Chondrocyte (in vitro differentiated cells): ENCODE measurements around the gene SENP1. TPM values are rescaled to one million over a fixed set of nuclear protein-coding genes. Genes with fewer than 3 reads are reported as not detected.

Experiments
- DNase-seq: peaks from one replicate; pipeline ENCODE4 v3.0.0; 2021; ENCODE audit warnings: mixed read lengths, low spot score
- H3K27ac Mint-ChIP-seq: one replicate; pipeline ENCODE4 v1.8.0; 2021; ENCODE audit warnings: mild to moderate bottlenecking, moderate library complexity, mixed read lengths; ENCODE audit not compliant: unreplicated experiment
- H3K27me3 Mint-ChIP-seq: 2 replicates; pipeline ENCODE4 v1.8.0; 2021; ENCODE audit warnings: low read depth, mixed read lengths
- H3K36me3 Mint-ChIP-seq: 2 replicates; pipeline ENCODE4 v1.8.0; 2021; ENCODE audit warnings: low read depth, mixed read lengths
- H3K4me1 Mint-ChIP-seq: 2 replicates; pipeline ENCODE4 v1.8.0; 2021; ENCODE audit warnings: low read depth, mild to moderate bottlenecking, mixed read lengths
- H3K4me3 Mint-ChIP-seq: one replicate; pipeline ENCODE4 v1.8.0; 2021; ENCODE audit warnings: mild to moderate bottlenecking, moderate library complexity, mixed read lengths; ENCODE audit not compliant: unreplicated experiment
- H3K9me3 Mint-ChIP-seq: 2 replicates; pipeline ENCODE4 v1.8.0; 2021; ENCODE audit warnings: low read depth, mixed read lengths
- CTCF ChIP-seq: fragments of 200-600 bp; sonication (generic); IDR thresholded peaks from 2 replicates; pipeline ENCODE4 v1.5.0; 2021; ENCODE audit warnings: antibody characterized with exemption, mild to moderate bottlenecking, moderate library complexity
- total RNA-seq: library from RNA; stranded (reverse); gene quantifications from 3 replicates; pipeline ENCODE4 v1.2.1, GENCODE V29; 2021

SENP1 gene
- total RNA-seq, 1 donor from 2014 or later, result 19.7 TPM

GRCh38 chr12:48023386-48023785 is 82.5 kb downstream of the SENP1 start:
- peaks cover 6% of the 10 kb centered on the region for H3K4me1 Mint-ChIP-seq
- no peak for DNase-seq
- no peak overlapping the region for H3K27ac Mint-ChIP-seq
- no peak for TF ChIP-seq CTCF
- no peaks in the 10 kb centered on the region for H3K9me3 Mint-ChIP-seq
- no peak overlapping the region for H3K4me3 Mint-ChIP-seq
- H3K27me3 Mint-ChIP-seq, result peaks cover 33% of the 10 kb centered on the region
- H3K36me3 Mint-ChIP-seq, result no peaks in the 10 kb centered on the region

GRCh38 chr12:48022676-48023385 is 83.0 kb downstream of the SENP1 start:
- Mint-ChIP-seq H3K27me3 (peaks cover 35% of the 10 kb centered on the region), H3K27ac (no peak overlapping the region), H3K9me3 (no peaks in the 10 kb centered on the region), H3K4me3 (no peak overlapping the region), H3K36me3 (no peaks in the 10 kb centered on the region), H3K4me1 (peaks cover 4% of the 10 kb centered on the region)
- no peak for TF ChIP-seq CTCF
- DNase-seq, result no peak

- Mint-ChIP-seq H3K9me3 (no peaks in the 10 kb centered on the region), H3K4me1 (no peaks in the 10 kb centered on the region), H3K27ac (no peak overlapping the region), H3K27me3 (peaks cover 35% of the 10 kb centered on the region), H3K4me3 (no peak overlapping the region), H3K36me3 (no peaks in the 10 kb centered on the region)
- no peak for TF ChIP-seq CTCF
- no peak for DNase-seq
These were observed 83.7 kb downstream of the SENP1 start for GRCh38 chr12:48022180-48022521.

GRCh38 chr12:48021485-48022179 is 84.2 kb downstream of the SENP1 start:
- peaks cover 36% of the 10 kb centered on the region for H3K27me3 Mint-ChIP-seq

More at GRCh38 chr12:48021485-48022179, 84.2 kb downstream of the SENP1 start:
- TF ChIP-seq CTCF, result no peak
- H3K36me3 Mint-ChIP-seq, result no peaks in the 10 kb centered on the region
- H3K4me3 Mint-ChIP-seq, result no peak overlapping the region
- H3K9me3 Mint-ChIP-seq, result no peaks in the 10 kb centered on the region
- no peak overlapping the region for H3K27ac Mint-ChIP-seq
- no peak for DNase-seq
- H3K4me1 Mint-ChIP-seq, result no peaks in the 10 kb centered on the region
